Endothelial cell (in vitro differentiated cells): ENCODE results near the gene FOXC1. TPM values are rescaled to one million over a fixed set of nuclear protein-coding genes. Genes with fewer than 3 reads are reported as not detected.
A peak's percentile ranks its signal among the peaks of the same experiment; 100 is the strongest.

Experiments used
- DNase-seq: peaks from one replicate; pipeline ENCODE4 v3.0.0; 2021; ENCODE audit warnings: low spot score
- H3K27ac Mint-ChIP-seq: one replicate; pipeline ENCODE4 v1.8.0; 2021; ENCODE audit warnings: mixed read lengths, inconsistent platforms; ENCODE audit not compliant: unreplicated experiment
- H3K27me3 Mint-ChIP-seq: one replicate; pipeline ENCODE4 v1.8.0; 2021; ENCODE audit warnings: mild to moderate bottlenecking, moderate library complexity, mixed read lengths, inconsistent platforms; ENCODE audit not compliant: unreplicated experiment
- H3K36me3 Mint-ChIP-seq: one replicate; pipeline ENCODE4 v1.8.0; 2021; ENCODE audit warnings: mild to moderate bottlenecking, low read depth, mixed read lengths, inconsistent platforms; ENCODE audit not compliant: unreplicated experiment
- H3K4me1 Mint-ChIP-seq: one replicate; pipeline ENCODE4 v1.8.0; 2021; ENCODE audit warnings: mild to moderate bottlenecking, mixed read lengths, inconsistent platforms; ENCODE audit not compliant: unreplicated experiment
- H3K4me3 Mint-ChIP-seq: one replicate; pipeline ENCODE4 v1.8.0; 2021; ENCODE audit warnings: mild to moderate bottlenecking, mixed read lengths, inconsistent platforms; ENCODE audit not compliant: unreplicated experiment
- H3K9me3 Mint-ChIP-seq: one replicate; pipeline ENCODE4 v1.8.0; 2021; ENCODE audit warnings: mixed read lengths, inconsistent platforms; ENCODE audit not compliant: unreplicated experiment
- CTCF ChIP-seq: fragments of 200-600 bp; sonication (generic); IDR thresholded peaks from one replicate; pipeline ENCODE4 v1.5.0; 2021; ENCODE audit warnings: antibody characterized with exemption; ENCODE audit not compliant: unreplicated experiment
- total RNA-seq: library from RNA; stranded (reverse); fragmentation: NEBNext Ultra II Directional; extraction: Animal tissue kit (Norgen Biotek cat#: 25700); gene quantifications from one replicate; pipeline ENCODE4 v1.2.1, GENCODE V29; 2021; ENCODE audit not compliant: unreplicated experiment

The FOXC1 gene
- total RNA-seq, 1 donor from 2014 or later = 112 TPM

DNA sequence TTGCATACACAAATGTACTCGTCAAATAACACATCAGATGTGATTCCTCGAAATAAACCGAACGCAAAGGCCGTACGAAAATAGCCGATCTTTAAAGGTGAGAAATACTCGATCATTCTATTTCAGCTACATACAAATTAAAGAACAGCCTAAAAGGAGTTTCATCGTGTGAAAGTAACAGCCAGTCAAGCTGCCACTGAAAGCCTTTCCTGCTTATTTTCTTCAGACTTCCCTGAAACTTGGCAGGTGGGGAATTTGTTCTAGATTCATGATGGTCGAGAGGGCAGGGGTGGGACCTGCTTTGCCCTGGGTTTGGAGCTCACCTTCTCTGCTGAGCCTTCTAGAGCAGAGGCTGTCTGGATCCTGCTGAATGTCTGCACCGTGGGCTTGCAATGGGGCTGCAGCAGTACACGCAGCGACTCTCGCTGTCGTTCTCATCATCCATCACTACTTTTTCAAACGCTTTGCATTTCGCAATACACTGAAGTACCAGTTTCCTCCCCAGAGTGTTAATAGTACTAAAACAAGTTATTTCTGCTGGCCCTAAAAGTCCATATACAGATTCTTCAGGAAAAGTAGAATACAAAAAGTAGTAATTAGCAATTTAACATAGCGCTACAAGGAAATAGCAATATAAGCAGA is 16.2 kb downstream of the FOXC1 start:
- TF ChIP-seq CTCF = no peak
- no peak overlapping the region for H3K27ac Mint-ChIP-seq
- H3K4me1 Mint-ChIP-seq = peaks cover 77% of the 10 kb centered on the region
- no peaks in the 10 kb centered on the region for H3K9me3 Mint-ChIP-seq
- H3K4me3 Mint-ChIP-seq = peak overlapping the region; percentile 48
- peaks cover 9% of the 10 kb centered on the region for H3K36me3 Mint-ChIP-seq
- no peak for DNase-seq
- peaks cover 14% of the 10 kb centered on the region for H3K27me3 Mint-ChIP-seq

DNA sequence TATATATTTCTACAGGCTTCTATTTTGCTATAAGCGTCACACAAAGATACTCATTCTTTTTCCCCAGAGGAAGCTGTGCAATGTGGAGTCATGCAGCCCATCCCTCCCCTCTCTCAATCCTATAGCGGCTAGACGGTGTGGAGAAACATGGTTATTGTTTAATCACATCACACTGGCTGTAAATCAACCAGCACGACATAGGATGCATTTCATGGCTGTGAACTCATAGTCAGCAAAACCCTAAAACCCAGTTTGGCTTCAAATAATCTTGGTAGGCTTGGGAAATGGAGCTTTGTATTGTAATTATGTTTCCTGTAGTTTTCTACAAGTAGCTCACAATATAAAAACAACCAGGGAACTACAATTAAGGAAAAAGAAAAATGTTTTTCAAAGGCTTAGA is 16.8 kb downstream of the FOXC1 start:
- peaks cover 11% of the 10 kb centered on the region for H3K27me3 Mint-ChIP-seq
- TF ChIP-seq CTCF = no peak
- H3K36me3 Mint-ChIP-seq = peaks cover 9% of the 10 kb centered on the region
- no peak overlapping the region for H3K27ac Mint-ChIP-seq
- peak overlapping the region; percentile 48 for H3K4me3 Mint-ChIP-seq
- peaks cover 79% of the 10 kb centered on the region for H3K4me1 Mint-ChIP-seq
- no peaks in the 10 kb centered on the region for H3K9me3 Mint-ChIP-seq
- no peak for DNase-seq

GRCh38 chr6:1627827-1628560 is 18.3 kb downstream of the FOXC1 start:
- DNase-seq = no peak
- H3K27ac Mint-ChIP-seq = peak overlapping the region; percentile 0
- no peak for TF ChIP-seq CTCF
- no peaks in the 10 kb centered on the region for H3K9me3 Mint-ChIP-seq
- H3K4me1 Mint-ChIP-seq = peaks cover 73% of the 10 kb centered on the region
- H3K36me3 Mint-ChIP-seq = peaks cover 3% of the 10 kb centered on the region
- H3K27me3 Mint-ChIP-seq = peaks cover 7% of the 10 kb centered on the region
- H3K4me3 Mint-ChIP-seq = no peak overlapping the region

- Mint-ChIP-seq H3K4me1 (peaks cover 69% of the 10 kb centered on the region), H3K4me3 (no peak overlapping the region), H3K36me3 (peaks cover 3% of the 10 kb centered on the region), H3K27ac (peak overlapping the region; percentile 81), H3K27me3 (peaks cover 3% of the 10 kb centered on the region), H3K9me3 (no peaks in the 10 kb centered on the region)
- DNase-seq = peak; percentile 31
- TF ChIP-seq CTCF = no peak
Observed at GRCh38 chr6:1629316-1629715, 19.6 kb downstream of the FOXC1 start.

- H3K4me1 Mint-ChIP-seq = peaks cover 75% of the 10 kb centered on the region
- H3K9me3 Mint-ChIP-seq = no peaks in the 10 kb centered on the region
- H3K27me3 Mint-ChIP-seq = peaks cover 8% of the 10 kb centered on the region
Observed at GRCh38 chr6:1630212-1630770, 20.6 kb downstream of the FOXC1 start.

More at GRCh38 chr6:1630212-1630770, 20.6 kb downstream of the FOXC1 start:
- TF ChIP-seq CTCF = no peak
- no peak overlapping the region for H3K27ac Mint-ChIP-seq
- DNase-seq = no peak
- peaks cover under 1% of the 10 kb centered on the region for H3K36me3 Mint-ChIP-seq
- no peak overlapping the region for H3K4me3 Mint-ChIP-seq
